ENCODE results near the gene FAM120B.

Gene FAM120B

DNA sequence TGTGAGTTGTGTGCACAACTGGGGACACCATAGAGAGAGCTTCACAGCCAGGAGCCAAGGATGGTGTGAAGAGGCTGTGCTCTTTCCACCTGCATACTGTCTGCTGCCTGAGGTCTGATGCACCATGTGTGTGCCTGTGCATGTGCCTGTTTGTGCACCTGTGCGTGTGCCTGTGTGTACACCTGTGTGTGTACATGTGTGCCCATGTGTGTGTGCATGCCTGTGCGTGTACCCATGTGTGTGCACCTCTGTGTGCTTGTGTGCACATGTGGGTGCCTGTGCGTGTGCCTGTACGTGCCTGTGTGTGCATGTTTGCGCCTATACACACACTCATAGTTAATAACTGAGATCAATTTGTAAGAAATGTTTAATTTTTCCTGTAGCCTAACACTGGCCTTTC lies 51.3 kb downstream of the FAM120B start:
- no peak for DNase-seq

DNA sequence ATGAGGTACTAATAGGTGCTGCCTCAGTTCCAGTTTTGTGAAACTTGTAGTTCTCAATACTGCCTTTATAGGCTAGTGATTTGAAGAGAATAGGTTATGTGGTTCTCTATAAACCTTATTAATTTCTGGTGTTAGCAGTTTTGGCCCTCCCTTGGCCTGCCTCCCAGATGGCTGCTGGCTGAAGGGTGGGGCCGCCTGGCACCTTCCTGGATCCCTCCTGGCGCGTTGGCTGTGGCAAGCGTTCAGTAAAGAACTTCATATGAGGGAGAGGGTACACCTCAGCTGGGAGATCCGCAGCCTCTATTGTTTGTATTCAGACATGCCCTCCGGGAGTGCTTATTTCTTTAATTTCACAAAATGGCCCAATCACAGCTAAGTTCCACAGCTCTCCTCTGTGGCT lies 51.9 kb downstream of the FAM120B start:
- DNase-seq = no peak

DNA sequence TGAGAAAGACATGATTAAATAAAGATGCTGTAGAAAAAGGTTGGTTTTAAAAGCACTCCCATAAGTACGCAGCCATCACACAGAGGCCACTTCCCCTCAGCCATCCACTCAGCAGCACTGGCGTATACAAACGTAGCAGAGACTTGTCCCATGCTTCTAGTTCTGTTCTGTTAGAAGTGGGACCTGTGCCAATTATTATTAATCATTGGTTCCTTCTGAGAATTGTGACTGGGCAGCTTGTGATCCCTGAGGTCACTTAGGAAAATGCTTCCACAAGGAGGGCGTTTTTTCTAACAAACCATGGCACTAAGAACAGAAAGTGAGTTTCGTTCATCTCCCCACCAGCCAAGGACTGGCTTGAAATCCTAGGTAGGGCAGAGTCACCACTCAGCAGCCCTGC lies 53.9 kb downstream of the FAM120B start:
- peak; percentile 55 to 73 for DNase-seq

DNA sequence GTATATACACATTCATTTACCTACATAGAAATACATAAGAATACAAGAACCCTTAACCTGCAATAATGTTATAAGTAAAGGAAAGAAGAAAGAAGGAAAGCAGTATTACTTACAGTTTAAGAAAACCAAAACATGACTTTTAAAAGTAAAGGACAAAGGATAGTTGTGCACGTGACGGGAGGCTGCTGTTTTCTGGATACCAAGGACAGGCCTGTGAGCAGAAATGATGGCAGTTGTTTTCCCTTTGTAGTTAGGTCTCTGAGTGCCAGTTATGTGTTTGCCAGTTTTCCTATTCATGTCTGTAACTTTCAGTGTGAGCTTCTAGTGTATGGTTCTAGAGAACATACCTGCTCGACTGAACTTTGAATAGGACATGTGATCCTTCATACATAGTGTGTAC lies 54.8 kb downstream of the FAM120B start:
- DNase-seq = no peak

DNA sequence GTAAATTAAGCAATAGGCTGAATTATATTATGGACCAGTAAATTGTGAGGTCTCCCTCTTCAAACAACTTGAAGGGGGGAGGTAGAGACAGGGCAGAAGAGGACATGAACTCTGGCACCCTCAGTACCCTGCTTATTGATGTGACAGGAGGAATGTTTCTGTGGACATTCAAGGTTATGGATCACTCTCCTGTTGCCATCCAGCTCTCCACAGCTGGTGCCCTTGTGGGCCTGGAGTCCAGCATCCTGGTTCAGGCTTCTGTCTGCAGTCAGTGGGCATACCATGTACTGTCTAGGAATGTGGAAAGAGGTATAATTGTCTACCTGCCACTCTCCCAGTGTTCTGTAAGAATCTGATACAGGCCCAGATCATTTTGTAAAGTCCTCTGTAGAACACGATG lies 55.6 kb downstream of the FAM120B start:
- no peak for DNase-seq

DNA sequence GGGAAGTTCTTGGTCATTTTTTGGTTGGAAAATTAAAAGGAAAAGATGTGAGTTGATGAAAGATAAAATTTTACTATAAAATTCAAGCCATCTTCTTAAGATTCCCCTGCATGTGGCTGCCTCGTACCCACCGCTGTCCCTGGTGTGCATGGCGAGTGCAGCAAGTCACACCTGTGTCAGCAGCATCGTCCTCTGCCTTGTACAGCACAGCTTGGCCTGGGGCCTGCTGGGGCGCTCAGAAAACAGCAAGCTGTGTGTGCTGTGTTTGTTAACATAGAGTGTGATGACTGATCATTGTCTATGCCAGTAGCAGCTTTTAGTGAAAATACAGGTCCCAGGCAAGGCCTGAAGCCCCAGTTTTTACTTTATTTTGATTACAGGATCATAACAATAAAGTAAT lies 56.7 kb downstream of the FAM120B start:
- no peak for DNase-seq

DNA sequence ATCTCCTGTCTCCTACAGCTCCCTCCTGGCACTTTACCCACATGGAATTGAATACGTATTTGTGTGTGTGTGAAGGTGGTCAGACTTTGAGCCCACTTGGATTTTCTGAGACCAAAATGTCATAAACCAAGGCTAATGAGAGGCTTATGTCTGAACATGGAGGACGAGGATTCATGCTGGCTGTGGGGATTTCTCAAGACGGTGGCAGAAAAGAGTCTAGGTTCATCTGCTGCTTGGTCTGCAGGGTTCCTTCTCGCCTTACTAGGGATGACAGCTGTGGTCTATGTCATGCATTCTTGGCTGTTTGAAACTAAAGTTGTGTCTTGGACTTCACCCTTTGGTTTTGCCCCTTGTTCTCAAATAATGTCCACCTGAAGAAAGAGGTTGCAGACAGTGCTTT lies 58.6 kb downstream of the FAM120B start:
- no peak for DNase-seq

DNA sequence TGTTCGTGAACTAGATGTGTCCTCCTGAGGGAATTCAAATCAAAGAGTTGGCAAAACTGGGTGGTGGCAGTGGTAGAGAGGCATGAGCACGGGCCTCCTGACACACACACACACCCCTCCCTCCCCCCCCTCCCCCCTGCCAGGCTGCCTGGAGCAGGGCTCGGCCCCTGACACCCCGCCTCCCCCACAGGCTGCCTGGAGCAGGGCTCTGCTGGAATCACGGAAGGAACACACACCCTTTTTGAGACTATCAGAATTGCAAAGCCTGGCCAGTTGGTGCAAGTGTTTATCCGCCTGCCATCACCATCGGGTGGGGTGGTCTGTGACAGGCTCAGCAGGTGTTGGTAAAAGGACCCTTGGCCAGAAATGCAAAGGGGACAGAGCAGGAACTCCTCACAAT lies 59.0 kb downstream of the FAM120B start:
- no peak for DNase-seq

DNA sequence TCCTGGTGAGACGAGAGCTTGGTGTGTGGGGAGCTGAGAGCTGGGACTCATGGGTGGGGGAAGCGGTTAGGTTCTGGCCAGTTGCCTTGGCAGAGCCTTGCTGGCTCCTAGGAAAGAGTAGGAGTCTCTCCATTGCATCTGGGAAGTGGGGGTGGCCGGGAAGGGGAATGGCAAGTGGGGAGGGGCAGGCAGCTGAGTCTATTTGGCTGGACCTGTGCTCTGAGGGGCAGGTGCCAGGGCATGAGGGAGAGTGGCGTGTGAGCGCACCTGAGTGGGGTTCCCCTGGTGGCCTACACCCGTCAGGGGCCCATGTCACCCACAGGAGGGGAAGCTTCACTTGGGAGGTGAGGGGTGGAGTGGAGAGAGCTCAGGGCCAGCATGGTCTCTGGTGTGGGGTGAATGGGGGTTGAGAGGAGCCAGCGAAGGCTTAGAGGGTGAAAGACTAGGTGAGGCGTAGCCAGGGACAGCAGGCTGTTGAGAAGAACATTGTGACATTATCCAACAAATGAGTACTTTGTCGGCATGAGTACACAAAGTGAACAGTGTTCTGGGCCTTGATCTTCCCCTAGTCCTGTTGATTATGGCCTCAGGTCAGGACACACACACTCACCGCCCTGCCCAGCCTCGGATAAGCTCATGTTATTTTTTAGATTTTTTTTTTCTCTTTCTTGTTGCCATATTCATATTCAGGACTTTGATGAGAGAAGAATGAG lies 59.8 kb downstream of the FAM120B start:
- DNase-seq = no peak

DNA sequence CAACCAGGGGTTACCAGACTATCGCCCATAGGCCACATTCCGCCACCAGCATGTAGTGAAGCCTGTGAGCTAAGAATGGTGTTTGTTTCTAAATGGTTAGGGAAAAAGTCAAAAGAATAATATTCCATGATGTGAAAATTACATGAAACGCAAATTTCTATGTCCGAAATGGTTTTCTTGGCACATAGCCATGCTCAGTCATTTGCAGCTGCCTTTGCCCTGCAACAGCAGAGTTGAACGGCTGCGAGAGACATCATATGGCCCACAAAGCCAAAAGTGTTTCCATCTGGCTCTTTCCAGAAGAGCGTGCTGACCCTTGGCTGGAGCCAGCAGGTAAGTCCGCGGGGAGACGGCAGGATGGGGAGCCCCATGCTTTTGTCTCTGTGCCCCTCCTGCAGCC lies 60.7 kb downstream of the FAM120B start:
- no peak for DNase-seq

DNA sequence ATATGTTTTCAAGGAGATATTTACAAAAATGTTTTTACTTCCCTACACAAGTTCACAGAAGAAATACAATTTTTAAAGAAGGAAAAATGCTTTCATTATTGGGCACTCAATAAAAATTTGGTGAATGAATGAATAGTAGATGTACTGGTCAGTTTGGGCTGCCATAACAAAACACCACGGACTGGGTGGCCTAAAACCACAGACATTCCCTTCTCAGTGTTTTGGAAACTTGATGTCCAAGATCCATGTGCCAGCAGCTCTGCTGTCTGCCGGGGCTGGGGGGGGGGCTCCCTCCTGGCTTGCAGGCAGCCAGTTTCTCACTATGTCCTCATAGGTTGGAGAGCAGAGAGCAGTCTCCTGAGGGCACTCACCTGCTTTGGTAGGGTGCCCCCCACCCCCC lies 62.0 kb downstream of the FAM120B start:
- no peak for DNase-seq

DNA sequence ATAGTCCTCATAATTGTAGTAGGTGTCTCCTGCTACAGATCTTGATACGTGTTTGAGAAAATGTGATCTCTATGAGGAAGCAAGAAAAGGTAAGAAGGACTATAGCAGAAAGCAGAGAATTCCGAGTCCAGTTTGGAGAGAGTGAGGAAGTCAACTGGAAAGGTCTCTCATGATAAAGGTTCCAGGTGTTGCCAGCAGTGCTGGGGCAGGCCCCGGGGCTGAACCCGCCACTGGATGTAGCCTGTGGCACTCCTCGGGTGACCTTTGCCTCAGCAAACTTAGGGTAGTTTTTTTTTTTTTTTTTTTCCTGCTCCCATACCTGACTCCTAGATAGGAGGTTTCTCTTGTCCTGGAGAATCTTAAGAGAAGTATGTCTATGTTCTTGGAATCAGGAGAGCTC lies 62.8 kb downstream of the FAM120B start:
- DNase-seq = no peak

DNA sequence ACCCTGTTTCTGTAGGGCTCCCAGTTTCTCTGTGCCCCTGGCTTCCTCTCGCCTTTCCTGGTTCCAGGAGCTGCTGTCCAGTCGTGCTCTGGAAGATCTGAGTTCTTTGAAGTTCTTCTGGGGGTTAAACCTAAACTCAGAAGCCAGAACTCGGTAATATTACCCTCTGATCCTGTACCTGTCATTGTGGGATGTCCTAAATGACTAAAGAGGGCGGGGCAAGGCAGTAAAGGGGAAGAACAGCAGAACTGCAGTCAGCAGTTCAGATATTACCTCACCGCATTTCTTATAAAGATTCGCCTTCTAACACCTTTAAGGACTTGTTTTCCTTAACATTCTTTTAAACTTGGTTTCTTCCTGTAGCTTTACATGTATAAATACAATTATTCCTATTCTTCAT lies 63.9 kb downstream of the FAM120B start:
- no peak for DNase-seq

DNA sequence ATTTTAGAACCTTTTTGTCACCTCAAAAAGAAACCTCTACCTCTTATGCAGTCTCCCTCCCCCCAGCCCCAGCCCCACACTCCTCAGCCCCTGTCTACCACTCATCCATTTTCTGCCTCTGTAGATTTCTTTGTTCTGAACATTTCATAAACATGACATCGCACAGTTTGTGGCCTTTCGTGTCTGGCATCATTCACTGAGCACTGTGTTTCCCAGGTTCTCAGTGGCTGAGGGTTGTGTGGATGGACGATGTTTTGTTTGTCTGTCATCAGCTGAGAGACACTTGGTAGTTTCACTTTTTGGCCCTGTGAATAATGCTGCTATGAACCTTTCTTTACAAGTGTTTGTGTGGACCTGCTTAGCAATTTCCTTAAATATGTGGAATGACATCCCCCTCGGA lies 64.5 kb downstream of the FAM120B start:
- no peak for DNase-seq

DNA sequence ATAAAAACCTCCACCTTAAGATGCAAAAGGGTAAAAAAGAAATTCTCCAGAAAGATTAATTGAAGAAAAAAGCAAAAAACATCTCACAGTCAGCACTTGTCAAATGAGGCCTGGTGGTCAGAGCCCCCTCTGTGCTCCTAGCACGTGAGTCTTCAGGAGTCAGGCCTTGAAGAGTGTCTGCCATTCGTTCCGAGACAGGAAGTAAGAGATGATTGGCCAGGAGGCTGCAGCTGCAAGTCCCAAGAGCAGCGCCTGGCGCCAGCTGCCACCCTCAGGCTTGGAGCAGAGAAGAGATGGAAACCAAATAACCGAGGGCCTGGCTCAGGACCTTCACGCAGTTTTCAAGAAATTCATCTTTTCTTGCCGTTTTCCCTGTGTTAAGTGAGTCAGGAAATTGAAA lies 65.0 kb downstream of the FAM120B start:
- no peak for DNase-seq

DNA sequence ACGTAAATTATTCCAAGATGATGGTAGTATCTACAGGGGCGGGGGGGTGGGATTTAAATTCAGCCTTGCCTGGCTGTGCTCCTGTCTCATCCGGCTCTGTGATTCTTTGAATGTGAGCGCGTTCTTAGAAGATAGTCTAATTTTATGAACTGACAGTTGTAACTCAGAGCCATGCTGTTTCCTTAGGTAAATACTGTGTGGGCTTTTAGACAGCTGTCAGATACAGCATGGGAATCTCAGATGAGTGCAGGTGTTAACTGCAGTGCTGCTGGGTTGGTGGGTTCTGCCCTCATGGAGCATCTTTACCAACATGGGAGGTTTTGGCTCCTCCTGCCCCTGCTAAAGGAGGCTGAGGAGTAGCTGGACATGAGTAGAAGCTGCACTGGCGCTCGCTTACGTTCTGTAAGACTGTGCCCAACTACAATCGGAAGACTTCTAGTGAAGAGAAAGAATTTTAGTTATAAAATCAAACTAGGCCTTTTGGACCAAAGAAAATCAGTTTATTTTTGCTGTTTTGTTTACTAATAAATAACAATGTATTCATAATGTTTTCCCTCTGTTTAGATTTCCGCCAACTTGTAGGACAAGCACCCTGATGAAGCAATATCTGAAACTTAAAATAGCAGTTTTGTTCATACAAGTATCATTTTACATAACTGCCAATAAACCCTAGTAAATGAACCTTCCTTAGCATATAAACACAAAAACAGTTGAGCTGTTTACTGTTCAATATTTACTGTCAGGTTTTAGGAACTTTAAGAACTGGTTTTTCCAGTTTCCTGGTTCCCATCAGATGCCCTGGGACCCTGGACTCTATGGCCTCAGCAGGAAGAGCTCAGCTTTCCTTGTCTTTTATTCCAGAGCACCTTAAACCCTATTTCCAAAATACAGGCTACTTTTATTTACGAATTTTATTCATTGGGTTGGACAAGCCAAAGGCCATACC lies 66.1 kb downstream of the FAM120B start:
- no peak for DNase-seq

DNA sequence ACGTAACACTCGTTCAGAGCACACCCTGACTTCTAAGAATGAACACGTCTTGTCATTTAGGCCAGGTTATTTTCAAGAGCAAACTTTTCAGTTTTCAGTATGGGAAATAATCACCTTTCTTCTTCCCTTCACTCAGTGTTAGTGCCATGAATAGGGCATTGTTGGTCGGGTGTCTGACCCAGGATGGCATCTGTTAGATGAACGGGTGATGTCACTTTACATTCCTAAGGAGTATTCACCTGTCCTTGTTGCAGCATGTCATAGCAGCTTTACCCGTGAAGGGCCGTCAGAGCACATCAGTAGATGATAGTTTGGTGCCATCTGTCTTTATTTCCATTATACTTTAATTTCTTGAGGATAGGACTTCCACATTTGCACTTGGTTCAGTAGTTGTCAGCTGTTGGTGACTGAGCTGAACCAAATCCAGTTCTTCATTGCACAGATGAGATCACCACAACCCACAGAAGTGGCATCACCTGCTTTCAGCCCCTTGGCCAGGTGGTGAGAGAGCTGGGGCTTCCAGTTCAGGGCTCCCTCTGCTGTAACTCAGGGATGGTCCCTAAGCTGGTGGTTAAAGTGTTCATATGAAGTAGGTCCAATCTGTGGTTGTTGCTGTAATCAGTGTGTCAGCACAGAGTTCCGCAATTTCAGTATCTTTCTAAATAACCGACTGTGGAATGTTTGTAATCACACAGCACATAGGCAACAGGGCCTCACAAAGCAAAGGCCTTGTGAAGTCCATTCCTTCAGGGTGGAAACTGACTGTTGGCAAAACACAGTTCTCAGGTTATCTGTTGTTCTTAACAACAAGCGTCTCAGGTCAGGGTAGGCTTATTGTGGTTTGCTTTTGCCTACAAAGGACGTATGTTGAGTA lies 68.2 kb downstream of the FAM120B start:
- peak; percentile 79 to 83 for DNase-seq

DNA sequence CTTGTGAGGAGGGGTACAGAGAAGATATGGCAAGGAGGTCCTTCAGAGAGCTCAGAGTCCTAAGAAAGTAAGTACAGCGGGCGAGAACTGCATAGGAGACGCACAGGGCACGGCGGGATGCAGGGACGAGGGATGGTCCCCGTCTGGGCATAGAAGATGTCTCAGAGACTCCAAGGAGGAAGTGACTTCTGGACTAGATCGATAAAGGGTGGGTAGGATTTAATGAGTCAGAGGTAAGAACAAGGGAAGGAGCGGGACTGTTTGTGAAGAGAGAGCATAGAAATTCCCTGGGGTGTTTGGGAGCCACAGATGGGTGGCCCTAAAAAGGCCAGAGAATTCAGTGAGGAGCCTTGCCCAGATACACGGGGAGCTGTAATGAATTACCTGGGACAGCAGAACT lies 69.1 kb downstream of the FAM120B start:
- no peak for DNase-seq

DNA sequence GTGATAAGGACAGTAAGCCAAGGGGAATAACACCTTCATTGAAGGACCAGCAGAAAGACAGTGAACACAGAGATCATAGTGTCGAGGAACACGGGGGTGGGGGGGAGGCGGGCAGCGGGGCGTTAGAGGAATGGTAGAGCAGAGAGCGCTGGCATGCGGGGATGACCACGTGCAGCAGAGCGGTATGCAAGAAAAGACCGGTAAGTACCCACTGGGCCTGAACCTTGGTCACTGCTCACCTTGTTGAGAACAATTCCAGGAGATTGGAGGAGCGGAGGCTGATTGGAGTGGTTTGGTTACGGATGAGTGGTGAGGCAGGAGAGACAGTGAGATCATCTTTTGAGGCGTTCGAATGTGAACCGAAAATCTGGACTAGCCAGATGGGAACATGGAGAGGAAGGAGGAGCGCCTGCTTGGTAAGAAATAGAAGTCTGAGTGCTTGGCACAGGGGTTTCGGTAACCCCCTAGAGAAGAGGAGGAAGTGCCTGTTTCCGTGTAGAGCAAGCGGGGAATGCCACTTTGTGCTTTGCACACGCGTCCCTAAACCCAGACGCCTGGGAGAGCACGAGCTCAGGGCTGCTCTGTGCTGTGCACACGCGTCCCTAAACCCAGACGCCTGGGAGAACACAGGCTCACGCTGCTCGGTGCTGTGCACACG lies 70.0 kb downstream of the FAM120B start:
- no peak for DNase-seq

DNA sequence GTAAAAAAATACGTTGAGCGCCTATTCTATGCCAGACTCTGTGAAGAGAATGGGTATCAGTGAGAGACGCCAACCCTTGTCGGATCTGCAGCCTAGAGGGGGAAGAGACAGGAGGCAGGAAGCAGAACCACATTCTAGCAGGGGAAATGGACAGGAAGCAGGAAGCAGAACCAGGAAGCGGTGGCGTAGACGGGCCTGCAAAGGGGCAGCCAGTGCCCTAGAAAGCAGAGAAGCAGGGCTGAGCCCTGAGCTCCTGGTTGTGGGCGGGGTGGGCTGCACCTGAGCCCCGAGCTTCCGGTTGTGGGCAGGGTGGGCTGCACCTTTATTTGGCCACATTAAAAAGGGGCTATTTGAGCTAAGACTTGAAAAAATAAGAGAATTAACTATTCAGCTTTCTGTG lies 71.9 kb downstream of the FAM120B start:
- DNase-seq = no peak

DNA sequence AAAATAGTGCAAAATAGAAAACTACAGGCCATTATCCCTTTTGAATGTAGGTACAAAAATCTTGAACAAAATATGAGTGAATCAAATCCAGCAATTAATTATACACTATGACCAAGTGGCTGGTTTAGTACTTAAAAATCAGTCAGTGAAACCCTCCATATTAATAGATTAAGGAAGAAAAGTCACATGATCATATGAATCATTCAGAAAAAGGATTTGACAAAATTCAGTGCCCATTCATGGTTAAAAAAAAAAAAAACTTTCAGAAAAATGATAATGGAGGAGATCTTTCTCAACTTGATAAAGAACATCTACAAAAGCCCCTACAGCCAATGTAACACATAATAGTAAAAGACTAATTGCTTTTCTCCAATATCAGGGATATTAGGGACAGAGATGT lies 75.0 kb downstream of the FAM120B start:
- peak in 1 of 2 donors; percentile 19 for DNase-seq

DNA sequence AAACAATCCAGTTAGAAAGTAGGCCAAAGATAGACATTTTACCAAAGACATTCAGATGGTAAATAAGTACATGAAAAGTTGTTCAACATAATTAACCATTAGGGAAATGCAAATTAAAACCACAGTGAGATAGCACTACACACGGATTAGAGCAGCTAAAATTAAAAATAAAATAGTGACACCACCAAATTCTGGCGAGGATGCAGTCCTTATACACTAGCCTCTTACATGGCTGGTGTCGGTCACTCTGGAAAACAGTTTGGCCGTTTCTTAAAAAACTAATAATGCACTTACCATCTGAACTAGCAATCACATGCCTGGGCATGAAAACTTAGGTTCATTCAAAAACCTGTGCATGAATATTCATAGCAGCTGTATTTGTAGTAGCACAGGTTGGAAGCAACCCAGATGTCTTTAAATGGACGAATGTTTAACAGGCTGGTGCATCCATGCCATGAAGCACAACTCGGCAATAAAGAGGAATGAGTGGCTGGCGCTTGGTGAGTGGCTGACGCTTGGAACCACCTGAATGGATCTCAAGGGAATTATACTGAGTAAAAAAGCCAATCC lies 77.0 kb downstream of the FAM120B start:
- no peak for DNase-seq
